Measurements from ENCODE around the gene VAV1. TPM values are rescaled to one million over a fixed set of nuclear protein-coding genes. Genes with fewer than 3 reads are reported as not detected.

VAV1 gene
- total and polyA plus RNA-seq, 10 of the 15 experiments (the other 5 are each of a cell fraction or from before 2014, with no cell fraction given) = 1.6 to 76.8 (median 40.7) TPM

DNA sequence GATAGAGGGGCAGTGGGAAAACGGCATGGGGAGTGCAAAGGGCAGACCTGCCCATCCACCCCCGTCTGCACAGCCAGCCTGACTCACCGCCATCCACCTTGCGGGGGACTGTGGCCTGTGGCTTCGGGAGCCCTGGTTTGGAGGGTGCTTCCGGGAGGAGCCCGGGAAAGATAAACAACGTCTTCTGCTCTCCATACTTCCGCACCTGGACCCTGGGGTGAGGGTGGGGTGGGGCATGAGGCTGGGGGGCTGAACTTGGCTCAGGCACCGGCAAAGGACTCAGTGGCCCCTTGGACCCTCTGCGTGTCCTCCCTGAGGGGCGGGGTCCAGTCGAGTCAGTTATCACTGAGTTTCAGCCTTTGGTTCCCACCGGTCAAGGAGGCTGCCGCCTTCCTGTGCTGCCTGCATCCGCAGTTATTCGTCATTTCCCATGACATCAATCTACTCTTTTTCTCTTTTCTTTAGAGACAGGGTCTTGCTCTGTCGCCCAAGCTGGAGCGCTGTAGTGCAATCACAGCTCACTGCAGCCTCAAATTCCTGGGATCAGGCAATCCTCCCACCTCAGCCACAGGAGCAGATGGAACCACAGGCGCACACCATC is 38.3 kb upstream of the VAV1 start (continued):
- TF ChIP-seq, protein P1, sequence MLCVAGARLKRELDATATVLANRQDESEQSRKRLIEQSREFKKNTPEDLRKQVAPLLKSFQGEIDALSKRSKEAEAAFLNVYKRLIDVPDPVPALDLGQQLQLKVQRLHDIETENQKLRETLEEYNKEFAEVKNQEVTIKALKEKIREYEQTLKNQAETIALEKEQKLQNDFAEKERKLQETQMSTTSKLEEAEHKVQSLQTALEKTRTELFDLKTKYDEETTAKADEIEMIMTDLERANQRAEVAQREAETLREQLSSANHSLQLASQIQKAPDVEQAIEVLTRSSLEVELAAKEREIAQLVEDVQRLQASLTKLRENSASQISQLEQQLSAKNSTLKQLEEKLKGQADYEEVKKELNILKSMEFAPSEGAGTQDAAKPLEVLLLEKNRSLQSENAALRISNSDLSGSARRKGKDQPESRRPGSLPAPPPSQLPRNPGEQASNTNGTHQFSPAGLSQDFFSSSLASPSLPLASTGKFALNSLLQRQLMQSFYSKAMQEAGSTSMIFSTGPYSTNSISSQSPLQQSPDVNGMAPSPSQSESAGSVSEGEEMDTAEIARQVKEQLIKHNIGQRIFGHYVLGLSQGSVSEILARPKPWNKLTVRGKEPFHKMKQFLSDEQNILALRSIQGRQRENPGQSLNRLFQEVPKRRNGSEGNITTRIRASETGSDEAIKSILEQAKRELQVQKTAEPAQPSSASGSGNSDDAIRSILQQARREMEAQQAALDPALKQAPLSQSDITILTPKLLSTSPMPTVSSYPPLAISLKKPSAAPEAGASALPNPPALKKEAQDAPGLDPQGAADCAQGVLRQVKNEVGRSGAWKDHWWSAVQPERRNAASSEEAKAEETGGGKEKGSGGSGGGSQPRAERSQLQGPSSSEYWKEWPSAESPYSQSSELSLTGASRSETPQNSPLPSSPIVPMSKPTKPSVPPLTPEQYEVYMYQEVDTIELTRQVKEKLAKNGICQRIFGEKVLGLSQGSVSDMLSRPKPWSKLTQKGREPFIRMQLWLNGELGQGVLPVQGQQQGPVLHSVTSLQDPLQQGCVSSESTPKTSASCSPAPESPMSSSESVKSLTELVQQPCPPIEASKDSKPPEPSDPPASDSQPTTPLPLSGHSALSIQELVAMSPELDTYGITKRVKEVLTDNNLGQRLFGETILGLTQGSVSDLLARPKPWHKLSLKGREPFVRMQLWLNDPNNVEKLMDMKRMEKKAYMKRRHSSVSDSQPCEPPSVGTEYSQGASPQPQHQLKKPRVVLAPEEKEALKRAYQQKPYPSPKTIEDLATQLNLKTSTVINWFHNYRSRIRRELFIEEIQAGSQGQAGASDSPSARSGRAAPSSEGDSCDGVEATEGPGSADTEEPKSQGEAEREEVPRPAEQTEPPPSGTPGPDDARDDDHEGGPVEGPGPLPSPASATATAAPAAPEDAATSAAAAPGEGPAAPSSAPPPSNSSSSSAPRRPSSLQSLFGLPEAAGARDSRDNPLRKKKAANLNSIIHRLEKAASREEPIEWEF (IDR thresholded peaks at IDR 0.05; ENCODE audit: insufficient replicate concordance, low read depth, low read length) = no peak

DNA sequence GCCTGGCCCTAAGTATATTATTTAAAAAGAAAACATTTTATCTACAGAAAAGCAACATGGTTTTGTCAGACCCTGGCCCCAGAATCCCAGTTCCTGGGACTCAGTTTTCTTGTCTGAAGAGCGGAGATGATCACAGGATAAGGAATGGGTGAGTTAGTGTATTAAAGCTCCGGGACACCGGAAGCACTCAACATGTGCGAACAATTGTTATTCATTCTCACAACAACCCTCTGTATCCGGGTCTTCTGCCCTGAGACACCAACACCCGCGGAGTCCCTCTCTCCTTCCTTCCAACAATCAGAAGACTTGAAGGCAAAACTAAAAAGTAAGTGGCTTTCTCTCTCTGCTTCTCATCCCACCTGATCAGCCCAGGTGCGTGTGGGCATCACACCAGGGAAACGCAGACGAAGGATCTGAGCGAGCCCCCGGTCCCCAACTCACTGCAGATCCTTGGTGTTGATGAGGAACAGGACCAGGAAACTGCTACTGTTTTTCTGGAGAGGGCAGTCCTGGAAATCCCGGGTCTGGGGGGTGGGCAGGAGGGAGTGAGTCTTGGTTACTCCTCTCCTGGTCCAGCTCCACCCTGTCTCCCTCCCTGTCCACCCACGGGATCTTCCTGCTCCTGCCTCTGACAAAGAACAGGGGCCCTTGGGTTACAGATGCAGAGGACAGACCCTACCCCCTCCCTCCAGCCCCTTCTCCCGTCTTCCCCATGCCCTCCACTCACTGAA is 37.2 kb upstream of the VAV1 start:
- H3K27me3 ChIP-seq (replicated peaks in 1 of 2; ENCODE audit: control insufficient read depth in 2 of 2, insufficient read depth in 2 of 2, low read length in 1 of 2) = no peaks in the 10 kb centered on the region
- WGBS (ENCODE audit: insufficient coverage, insufficient replicate concordance, low lambda C conversion rate, missing lambda C conversion rate) = 91% methylated on average over 15 of the region's 15 CpGs
- ChIA-PET CTCF (interaction anchor here (0.7 to 5.5 kb wide), 10 partner anchors 14 to 128 kb away, joined by 3 to 104 read pairs (median 6); partner anchors contain the start of genes C3 and VAV1), POLR2A (interaction anchor here (0.5 to 4.0 kb wide), 7 partner anchors 32 to 445 kb away, joined by 3 to 25 read pairs (median 3); partner anchors contain the start of genes SH2D3A and TNFSF9), RAD21 (ENCODE audit: unreplicated experiment) (interaction anchor here (0.9 to 5.1 kb wide), 8 partner anchors 54 to 219 kb away, joined by 3 to 43 read pairs (median 11); partner anchors contain the start of gene TNFSF14), SMC1A (ENCODE audit: uncharacterized antibody, unreplicated experiment) (interaction anchor here (1.0 to 4.0 kb wide), 13 partner anchors 10 to 218 kb away, joined by 3 to 37 read pairs (median 6); no protein-coding TSS in a partner anchor)
- peak overlapping the region; percentile 100; the same call in 1 of the 2 replicates for H3K4me3 ChIP-seq
- H3K36me3 ChIP-seq (ENCODE audit: control insufficient read depth in 2 of 2, insufficient read depth in 2 of 2, low read length in 1 of 2) = no peaks in the 10 kb centered on the region; a peak in 2 of 4 replicates
- peaks cover 25% of the 10 kb centered on the region for H3K4me1 ChIP-seq (ENCODE audit: control insufficient read depth, insufficient read depth, low read length)
- intact Hi-C loops (cut with micrococcal nuclease; ENCODE audit: unreplicated experiment) (no loop called here), in situ Hi-C loops (cut with MboI) (loop anchor here (5.0 kb wide), 2 partner anchors 127 to 218 kb away; no protein-coding TSS in a partner anchor)
- peak overlapping the region; percentile 92 for H3K27ac ChIP-seq (ENCODE audit: control insufficient read depth, insufficient read depth)
- peaks cover 29% of the 10 kb centered on the region for H3K79me2 ChIP-seq (ENCODE audit: control insufficient read depth, insufficient read depth, low read length)
- peak overlapping the region; percentile 94 for H3K4me2 ChIP-seq (ENCODE audit: control insufficient read depth, insufficient read depth)
- no peak for FAIRE-seq
- BruUV-seq (replicated peaks) = no TSS peak
- no peaks in the 10 kb centered on the region for H3K9me3 ChIP-seq (replicated peaks; ENCODE audit: control insufficient read depth, insufficient read depth, low read length)
- H2AFZ ChIP-seq (ENCODE audit: control insufficient read depth, low read depth, low read length) = no peak overlapping the region
- peak overlapping the region; percentile 96; the same call in 1 of the 2 replicates for H3K9ac ChIP-seq (ENCODE audit: control insufficient read depth, insufficient read depth, low read length)
- no peak for ATAC-seq
- DNase-seq (ENCODE audit: low read depth, low spot score) = no peak
- no peaks in the 10 kb centered on the region for H4K20me1 ChIP-seq (ENCODE audit: control insufficient read depth, insufficient read depth)
- TF ChIP-seq, protein P2, sequence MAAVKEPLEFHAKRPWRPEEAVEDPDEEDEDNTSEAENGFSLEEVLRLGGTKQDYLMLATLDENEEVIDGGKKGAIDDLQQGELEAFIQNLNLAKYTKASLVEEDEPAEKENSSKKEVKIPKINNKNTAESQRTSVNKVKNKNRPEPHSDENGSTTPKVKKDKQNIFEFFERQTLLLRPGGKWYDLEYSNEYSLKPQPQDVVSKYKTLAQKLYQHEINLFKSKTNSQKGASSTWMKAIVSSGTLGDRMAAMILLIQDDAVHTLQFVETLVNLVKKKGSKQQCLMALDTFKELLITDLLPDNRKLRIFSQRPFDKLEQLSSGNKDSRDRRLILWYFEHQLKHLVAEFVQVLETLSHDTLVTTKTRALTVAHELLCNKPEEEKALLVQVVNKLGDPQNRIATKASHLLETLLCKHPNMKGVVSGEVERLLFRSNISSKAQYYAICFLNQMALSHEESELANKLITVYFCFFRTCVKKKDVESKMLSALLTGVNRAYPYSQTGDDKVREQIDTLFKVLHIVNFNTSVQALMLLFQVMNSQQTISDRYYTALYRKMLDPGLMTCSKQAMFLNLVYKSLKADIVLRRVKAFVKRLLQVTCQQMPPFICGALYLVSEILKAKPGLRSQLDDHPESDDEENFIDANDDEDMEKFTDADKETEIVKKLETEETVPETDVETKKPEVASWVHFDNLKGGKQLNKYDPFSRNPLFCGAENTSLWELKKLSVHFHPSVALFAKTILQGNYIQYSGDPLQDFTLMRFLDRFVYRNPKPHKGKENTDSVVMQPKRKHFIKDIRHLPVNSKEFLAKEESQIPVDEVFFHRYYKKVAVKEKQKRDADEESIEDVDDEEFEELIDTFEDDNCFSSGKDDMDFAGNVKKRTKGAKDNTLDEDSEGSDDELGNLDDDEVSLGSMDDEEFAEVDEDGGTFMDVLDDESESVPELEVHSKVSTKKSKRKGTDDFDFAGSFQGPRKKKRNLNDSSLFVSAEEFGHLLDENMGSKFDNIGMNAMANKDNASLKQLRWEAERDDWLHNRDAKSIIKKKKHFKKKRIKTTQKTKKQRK (IDR thresholded peaks at IDR 0.05; ENCODE audit: low read depth, low read length) = no peak
- TF ChIP-seq ZNF24 (IDR thresholded peaks at IDR 0.05) (no peak), ASH2L (IDR thresholded peaks at IDR 0.05; ENCODE audit: borderline replicate concordance, low read depth) (no peak), NFXL1 (IDR thresholded peaks at IDR 0.05; ENCODE audit: borderline replicate concordance) (no peak), JUND (IDR thresholded peaks at IDR 0.05; ENCODE audit: low read depth, low read length) (no peak), MYB (IDR thresholded peaks at IDR 0.05; ENCODE audit: borderline replicate concordance, low read depth, low read length) (no peak), YY1 (IDR thresholded peaks at IDR 0.05; ENCODE audit: low read depth, low read length) (no peak), KLF5 (IDR thresholded peaks at IDR 0.05; ENCODE audit: partially characterized antibody) (no peak)
- TF ChIP-seq, protein P3, sequence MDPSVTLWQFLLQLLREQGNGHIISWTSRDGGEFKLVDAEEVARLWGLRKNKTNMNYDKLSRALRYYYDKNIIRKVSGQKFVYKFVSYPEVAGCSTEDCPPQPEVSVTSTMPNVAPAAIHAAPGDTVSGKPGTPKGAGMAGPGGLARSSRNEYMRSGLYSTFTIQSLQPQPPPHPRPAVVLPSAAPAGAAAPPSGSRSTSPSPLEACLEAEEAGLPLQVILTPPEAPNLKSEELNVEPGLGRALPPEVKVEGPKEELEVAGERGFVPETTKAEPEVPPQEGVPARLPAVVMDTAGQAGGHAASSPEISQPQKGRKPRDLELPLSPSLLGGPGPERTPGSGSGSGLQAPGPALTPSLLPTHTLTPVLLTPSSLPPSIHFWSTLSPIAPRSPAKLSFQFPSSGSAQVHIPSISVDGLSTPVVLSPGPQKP (IDR thresholded peaks at IDR 0.05; ENCODE audit: low read depth, low read length) = no peak

All from GM12878 (cell line).